GM23248 (cell line): ENCODE data around the gene PRR3. TPM values are rescaled to one million over a fixed set of nuclear protein-coding genes. Genes with fewer than 3 reads are reported as not detected.

Experiments used
- DNase-seq: peaks from one replicate; pipeline ENCODE4 v3.0.0-alpha.2; 2015
- H2AFZ ChIP-seq: fragments of 200-600 bp; sonication (generic); 2 replicates; pipeline ENCODE4 v1.6.1; 2016; ENCODE audit warnings: antibody characterized with exemption
- H3F3A ChIP-seq: fragments of 200-600 bp; sonication (generic); 2 replicates; pipeline ENCODE4 v1.6.1; 2016; ENCODE audit warnings: mild to moderate bottlenecking, antibody characterized with exemption, mixed run types; ENCODE audit not compliant: insufficient read depth
- H3K27ac ChIP-seq: fragments of 200-600 bp; sonication (generic); 2 replicates; pipeline ENCODE4 v1.5.1; 2016; ENCODE audit warnings: mild to moderate bottlenecking
- H3K27me3 ChIP-seq: fragments of 200-600 bp; sonication (generic); replicated peaks from 2 replicates; pipeline ENCODE4 v1.6.1; 2016; ENCODE audit warnings: mild to moderate bottlenecking; ENCODE audit not compliant: insufficient read depth
- H3K36me3 ChIP-seq: fragments of 200-600 bp; sonication (generic); 2 replicates; pipeline ENCODE4 v1.6.1; 2016; ENCODE audit warnings: low read depth, mild to moderate bottlenecking
- H3K4me1 ChIP-seq: fragments of 200-600 bp; sonication (generic); 2 replicates; pipeline ENCODE4 v1.6.1; 2016; ENCODE audit warnings: mild to moderate bottlenecking; ENCODE audit not compliant: insufficient read depth
- H3K4me2 ChIP-seq: fragments of 200-600 bp; sonication (generic); one replicate; pipeline ENCODE4 v1.6.1; 2016; ENCODE audit warnings: mild to moderate bottlenecking; ENCODE audit not compliant: unreplicated experiment
- H3K4me3 ChIP-seq: fragments of 200-600 bp; sonication (generic); 2 replicates; pipeline ENCODE4 v1.5.1; 2016; ENCODE audit warnings: mild to moderate bottlenecking
- H3K79me2 ChIP-seq: fragments of 200-600 bp; sonication (generic); 2 replicates; pipeline ENCODE4 v1.6.1; 2016; ENCODE audit warnings: mild to moderate bottlenecking; ENCODE audit not compliant: insufficient read depth
- H3K9ac ChIP-seq: fragments of 200-600 bp; sonication (generic); 2 replicates; pipeline ENCODE4 v1.6.1; 2016; ENCODE audit warnings: mild to moderate bottlenecking
- H3K9me2 ChIP-seq: fragments of 200-600 bp; sonication (generic); 2 replicates; pipeline ENCODE4 v1.6.1; 2016; ENCODE audit warnings: mixed run types, mild to moderate bottlenecking, moderate library complexity; ENCODE audit not compliant: insufficient read depth
- H3K9me3 ChIP-seq: fragments of 200-600 bp; sonication (generic); one replicate; pipeline ENCODE4 v1.6.1; 2017; ENCODE audit warnings: low read depth
- H4K20me1 ChIP-seq: fragments of 200-600 bp; sonication (generic); 2 replicates; pipeline ENCODE4 v1.6.0; 2016; ENCODE audit not compliant: insufficient read depth
- EZH2 ChIP-seq: fragments of 200-600 bp; sonication (generic); IDR thresholded peaks from 2 replicates; pipeline ENCODE4 v1.6.1; 2018; ENCODE audit warnings: antibody characterized with exemption, mild to moderate bottlenecking; ENCODE audit not compliant: insufficient read depth, poor library complexity, severe bottlenecking
- EZH2phosphoT487 ChIP-seq: fragments of 200-600 bp; sonication (generic); IDR thresholded peaks from 2 replicates; pipeline ENCODE4 v1.6.1; 2018; ENCODE audit warnings: antibody characterized with exemption, moderate library complexity, mild to moderate bottlenecking, low read depth; ENCODE audit not compliant: insufficient read depth
- WGBS, 2 experiments: methylation state at CpG; one replicate each; pipeline ENCODE4 v1.1.6; 2015 to 2017; ENCODE audit warnings: low lambda C conversion rate in 2 of 2, low coverage in 1 of 2; ENCODE audit errors: missing lambda C conversion rate in 2 of 2; 5-methylcytosine and 5-hydroxymethylcytosine counted together
- in situ Hi-C: fragments of 300-500 bp; cut with MboI; formaldehyde crosslinking; loops from 2 replicates; pipeline ENCODE4 v1.15.0; 2020
- polyA plus RNA-seq: library from polyadenylated mRNA; unstranded; fragments of >200 nt; fragmentation: Nextera tagmentation; extraction: Ambion mirVana; gene quantifications from 2 replicates; pipeline ENCODE4 v1.2.1, GENCODE V29; 2016
- total RNA-seq: library from RNA; depleted of rRNA; stranded (reverse); fragments of >200 nt; shearing (Covaris generic); gene quantifications from 2 replicates; pipeline ENCODE4 v1.2.3, GENCODE V29; 2014

PRR3 gene
- total and polyA plus RNA-seq, 2 experiments from 2014 or later = 6.5 to 7.1 TPM

DNA sequence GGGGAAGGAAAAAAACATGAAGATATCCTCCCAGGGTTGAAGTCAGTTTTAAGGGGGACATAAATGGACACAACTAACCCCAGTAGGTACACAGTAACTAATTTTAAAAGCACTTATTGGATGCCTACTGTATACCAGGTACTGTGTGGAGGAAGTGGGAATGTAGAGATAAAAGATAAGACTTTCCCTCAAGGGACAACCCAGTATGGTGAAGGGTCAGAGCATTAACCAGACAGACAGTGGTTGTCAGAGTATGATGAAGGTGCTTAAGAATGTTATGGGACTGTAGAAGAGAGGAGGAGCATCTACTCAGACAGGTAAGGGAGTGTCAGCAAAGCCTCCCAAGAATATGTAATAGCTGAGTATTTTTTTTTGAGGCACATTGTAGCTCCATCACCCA, 15.1 kb downstream of the PRR3 start:
- Histone ChIP-seq H3K4me3 (peak overlapping the region; percentile 88), H3K4me2 (peak overlapping the region; percentile 96), H3K27ac (peak overlapping the region; percentile 88; the same call in 1 of the 2 replicates), H3K9me2 (no peaks in the 10 kb centered on the region), H3K9me3 (no peaks in the 10 kb centered on the region), H4K20me1 (peaks cover 14% of the 10 kb centered on the region; the same call in 1 of the 2 replicates), H3K27me3 (no peaks in the 10 kb centered on the region), H2AFZ (no peak overlapping the region), H3K36me3 (no peaks in the 10 kb centered on the region), H3K79me2 (peaks cover 65% of the 10 kb centered on the region), H3K4me1 (peaks cover 21% of the 10 kb centered on the region), H3K9ac (peak overlapping the region; percentile 92), H3F3A (no peaks in the 10 kb centered on the region)
- no peak for TF ChIP-seq EZH2phosphoT487
- TF ChIP-seq EZH2 = no peak
- in situ Hi-C loops = no loop called here
- DNase-seq = no peak

- Histone ChIP-seq H3K9ac (peak overlapping the region; percentile 9; the same call in 1 of the 2 replicates), H3K4me2 (peak overlapping the region; percentile 96), H3K4me3 (peak overlapping the region; percentile 88; the same call in 1 of the 2 replicates), H3K79me2 (peaks cover 67% of the 10 kb centered on the region), H3K36me3 (peaks cover 7% of the 10 kb centered on the region; the same call in 1 of the 2 replicates), H3K9me2 (no peaks in the 10 kb centered on the region), H2AFZ (no peak overlapping the region), H3K4me1 (peaks cover 21% of the 10 kb centered on the region), H3K9me3 (no peaks in the 10 kb centered on the region), H3F3A (no peaks in the 10 kb centered on the region), H3K27me3 (no peaks in the 10 kb centered on the region), H4K20me1 (peaks cover 14% of the 10 kb centered on the region; the same call in 1 of the 2 replicates), H3K27ac (no peak overlapping the region)
- 73% methylated on average over 4 of the region's 4 CpGs for WGBS, 2 experiments
- in situ Hi-C loops = no loop called here
- no peak for TF ChIP-seq EZH2phosphoT487
- TF ChIP-seq EZH2 = no peak
- no peak for DNase-seq
Observed at GRCh38 chr6:30573113-30573512, 16.0 kb downstream of the PRR3 start.

DNA sequence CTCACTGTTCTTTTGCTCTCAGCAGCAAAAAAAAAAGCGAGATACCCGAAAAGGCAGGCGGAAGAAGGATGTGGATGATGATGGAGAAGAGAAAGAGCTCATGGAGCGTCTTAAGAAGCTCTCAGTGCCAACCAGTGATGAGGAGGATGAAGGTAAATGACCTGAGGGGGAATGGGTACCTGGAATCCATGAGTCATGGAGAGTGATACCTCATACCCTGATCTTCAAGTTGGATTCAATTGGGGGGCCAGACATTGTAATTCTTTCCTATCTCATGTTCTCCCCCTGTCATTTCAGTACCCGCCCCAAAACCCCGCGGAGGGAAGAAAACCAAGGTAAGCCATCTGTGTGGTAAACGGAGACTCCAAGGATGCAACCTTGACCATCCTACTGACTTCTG, 21.0 kb downstream of the PRR3 start:
- Histone ChIP-seq H3K9me2 (no peaks in the 10 kb centered on the region), H3K9ac (no peak overlapping the region), H3K9me3 (no peaks in the 10 kb centered on the region), H3K4me3 (no peak overlapping the region), H2AFZ (no peak overlapping the region), H3K4me2 (no peak overlapping the region), H3K27ac (no peak overlapping the region), H4K20me1 (peaks cover 6% of the 10 kb centered on the region; the same call in 1 of the 2 replicates), H3K36me3 (peaks cover 51% of the 10 kb centered on the region), H3F3A (no peaks in the 10 kb centered on the region), H3K4me1 (peaks cover 5% of the 10 kb centered on the region), H3K79me2 (peaks cover 43% of the 10 kb centered on the region), H3K27me3 (no peaks in the 10 kb centered on the region)
- 98 to 100% methylated on average over 8 of the region's 8 CpGs for WGBS, 2 experiments
- in situ Hi-C loops = no loop called here
- TF ChIP-seq EZH2 = no peak
- TF ChIP-seq EZH2phosphoT487 = no peak
- no peak for DNase-seq

DNA sequence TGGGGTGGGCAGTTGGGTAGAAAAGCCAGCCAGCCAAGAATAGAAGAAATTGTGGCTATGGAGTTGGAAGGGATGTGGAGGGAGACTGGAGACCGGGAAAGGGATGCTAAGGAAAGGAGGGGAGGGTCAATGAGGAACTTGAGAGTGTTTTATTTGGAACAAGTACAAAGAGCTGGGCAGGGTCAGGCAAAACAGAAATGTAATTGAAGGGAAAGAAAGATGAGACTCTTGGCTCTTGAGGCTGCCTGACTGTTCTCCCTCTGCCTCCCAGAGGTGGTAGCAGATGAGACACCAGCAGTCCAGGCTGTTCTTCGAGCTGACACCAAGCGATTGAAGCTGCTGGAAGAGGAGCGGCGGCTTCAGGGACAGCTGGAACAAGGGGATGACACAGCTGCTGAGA, 26.8 kb downstream of the PRR3 start:
- no peak overlapping the region for H3K4me3 ChIP-seq
- 95 to 100% methylated on average over 5 of the region's 5 CpGs for WGBS, 2 experiments
- H3F3A ChIP-seq = peaks cover 7% of the 10 kb centered on the region; the same call in 1 of the 2 replicates
- peaks cover 78% of the 10 kb centered on the region for H3K36me3 ChIP-seq
- H3K79me2 ChIP-seq = no peaks in the 10 kb centered on the region
- H2AFZ ChIP-seq = no peak overlapping the region
- in situ Hi-C loops = no loop called here
- H3K9me3 ChIP-seq = no peaks in the 10 kb centered on the region
- H3K9ac ChIP-seq = no peak overlapping the region
- TF ChIP-seq EZH2 (no peak), EZH2phosphoT487 (no peak)
- H3K4me1 ChIP-seq = no peaks in the 10 kb centered on the region
- H4K20me1 ChIP-seq = no peaks in the 10 kb centered on the region
- no peaks in the 10 kb centered on the region for H3K27me3 ChIP-seq
- H3K9me2 ChIP-seq = no peaks in the 10 kb centered on the region
- no peak overlapping the region for H3K27ac ChIP-seq
- no peak for DNase-seq
- H3K4me2 ChIP-seq = no peak overlapping the region

DNA sequence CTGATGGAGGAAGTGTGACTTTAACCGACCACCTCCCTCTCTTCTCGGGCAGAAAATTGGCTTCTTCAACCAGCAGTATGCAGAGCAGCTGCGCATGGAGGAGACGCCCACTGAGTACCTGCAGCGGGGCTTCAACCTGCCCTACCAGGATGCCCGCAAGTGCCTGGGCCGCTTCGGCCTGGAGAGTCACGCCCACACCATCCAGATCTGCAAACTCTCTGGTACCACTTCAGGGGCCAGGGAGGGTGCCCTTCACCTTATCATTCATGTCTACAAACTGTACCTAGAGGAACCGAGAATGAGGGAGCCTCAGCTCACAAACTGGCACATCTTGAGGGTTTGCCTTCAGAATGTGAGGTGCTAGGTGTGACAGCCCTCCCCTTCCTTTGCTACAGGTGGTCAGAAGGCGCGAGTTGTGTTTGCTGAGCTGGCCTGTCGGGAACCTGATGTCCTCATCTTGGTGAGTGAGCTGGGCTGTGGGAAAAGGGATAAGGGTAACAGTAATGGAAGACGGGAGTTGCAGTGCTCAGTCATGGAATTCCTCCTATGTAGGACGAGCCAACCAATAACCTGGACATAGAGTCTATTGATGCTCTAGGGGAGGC, 32.8 kb downstream of the PRR3 start:
- Histone ChIP-seq H3K27me3 (no peaks in the 10 kb centered on the region), H3K36me3 (peaks cover 61% of the 10 kb centered on the region; the same call in 1 of the 2 replicates), H3F3A (peaks cover 26% of the 10 kb centered on the region; the same call in 1 of the 2 replicates), H3K79me2 (peaks cover 22% of the 10 kb centered on the region), H3K4me3 (no peak overlapping the region), H3K9me2 (no peaks in the 10 kb centered on the region), H3K9me3 (no peaks in the 10 kb centered on the region), H3K27ac (peak overlapping the region; percentile 64), H3K4me1 (peaks cover 7% of the 10 kb centered on the region; the same call in 1 of the 2 replicates), H3K4me2 (no peak overlapping the region), H4K20me1 (no peaks in the 10 kb centered on the region), H3K9ac (no peak overlapping the region), H2AFZ (no peak overlapping the region)
- DNase-seq = no peak
- TF ChIP-seq EZH2 (no peak), EZH2phosphoT487 (no peak)
- in situ Hi-C loops = no loop called here
- WGBS, 2 experiments = 90 to 91% methylated on average over 15 of the region's 15 CpGs
